Lower leg skin (tissue), 4 donors: ENCODE results near the gene LUZP1. TPM values are rescaled to one million over a fixed set of nuclear protein-coding genes. Genes with fewer than 3 reads are reported as not detected.

Experiments used
- DNase-seq, 2 donors: peaks; one replicate each; pipeline ENCODE4 v3.0.0-alpha.2; 2019; ENCODE audit warnings: low spot score in 2 of 2
- H3K4me3 ChIP-seq: fragments of 200-600 bp; sonication (generic); 2 replicates; pipeline ENCODE4 v1.5.1; 2017; ENCODE audit warnings: mild to moderate bottlenecking, low read depth; ENCODE audit not compliant: poor library complexity, severe bottlenecking
- CTCF ChIP-seq, 3 donors: fragments of 450-650 bp; IDR thresholded peaks; one replicate each; pipeline ENCODE4 v1.5.1; 2016; ENCODE audit warnings: antibody characterized with exemption in 3 of 3, mild to moderate bottlenecking in 3 of 3, moderate library complexity in 2 of 3
- POLR2A ChIP-seq, 2 donors: fragments of 450-650 bp; IDR thresholded peaks; one replicate each; pipeline ENCODE4 v1.6.1; 2016 to 2017; ENCODE audit warnings: antibody characterized with exemption in 2 of 2, mild to moderate bottlenecking in 1 of 2, moderate library complexity in 1 of 2
- WGBS, 2 donors: methylation state at CpG; one replicate each; pipeline ENCODE4 v1.1.5; 2018; 5-methylcytosine and 5-hydroxymethylcytosine counted together
- intact Hi-C: fragments of 100-400 bp; cut with DNase I; formaldehyde crosslinking; loops from one replicate; pipeline ENCODE4 v1.15.0; 2023; ENCODE audit warnings: low total_unique reads
- total RNA-seq, 4 donors: library from RNA; depleted of rRNA; stranded (reverse); fragments of >200 nt; gene quantifications; one replicate each; pipeline ENCODE4 v1.1.0, GENCODE V29; 2016

LUZP1 gene
- total RNA-seq, 4 donors from 2014 or later = 14.2 to 25.5 (median 19.3) TPM

- intact Hi-C loops = no loop called here
- 6 to 8% methylated on average over 4 of the region's 4 CpGs for WGBS, 2 donors
- no peak for TF ChIP-seq POLR2A (IDR thresholded peaks at IDR 0.05)
- no peak for TF ChIP-seq CTCF (IDR thresholded peaks at IDR 0.05)
- DNase-seq = no peak
- no peak overlapping the region for H3K4me3 ChIP-seq
Measured at GRCh38 chr1:23122023-23122748, 46.5 kb downstream of the LUZP1 start.

GRCh38 chr1:23120383-23120782 lies 48.3 kb downstream of the LUZP1 start:
- no peak for DNase-seq
- TF ChIP-seq CTCF (IDR thresholded peaks at IDR 0.05) (no peak), POLR2A (IDR thresholded peaks at IDR 0.05) (no peak)
- intact Hi-C loops = no loop called here
- 91% methylated on average over 3 of the region's 3 CpGs for WGBS, 2 donors
- no peak overlapping the region for H3K4me3 ChIP-seq

GRCh38 chr1:23118957-23119792 lies 49.5 kb downstream of the LUZP1 start:
- TF ChIP-seq POLR2A (IDR thresholded peaks at IDR 0.05) = no peak
- TF ChIP-seq CTCF (IDR thresholded peaks at IDR 0.05) = no peak
- WGBS, 2 donors = 61 to 62% methylated on average over 8 of the region's 8 CpGs
- intact Hi-C loops = no loop called here
- DNase-seq = no peak
- no peak overlapping the region for H3K4me3 ChIP-seq

- H3K4me3 ChIP-seq = no peak overlapping the region
- TF ChIP-seq CTCF (IDR thresholded peaks at IDR 0.05) (no peak), POLR2A (IDR thresholded peaks at IDR 0.05) (no peak)
- intact Hi-C loops = no loop called here
- no peak for DNase-seq
Measured at GRCh38 chr1:23118407-23118806, 50.2 kb downstream of the LUZP1 start.

GRCh38 chr1:23116921-23117699 lies 51.5 kb downstream of the LUZP1 start:
- TF ChIP-seq CTCF (IDR thresholded peaks at IDR 0.05) = no peak
- no peak for TF ChIP-seq POLR2A (IDR thresholded peaks at IDR 0.05)
- no peak overlapping the region for H3K4me3 ChIP-seq

More at GRCh38 chr1:23116921-23117699, 51.5 kb downstream of the LUZP1 start:
- WGBS, 2 donors = 46 to 51% methylated on average over 2 of the region's 2 CpGs
- intact Hi-C loops = no loop called here
- DNase-seq = no peak
